Epithelial cell of esophagus (primary cell): ENCODE results near the gene PRPSAP1.

ENCODE experiments used
- DNase-seq: peaks from one replicate; pipeline ENCODE4 v3.0.0; 2010; ENCODE audit warnings: low read depth
- H3K4me3 ChIP-seq: 2 replicates; pipeline ENCODE4 v1.5.1; 2011; ENCODE audit warnings: mild to moderate bottlenecking, low read length, control low read depth
- TF ChIP-seq, protein P1 (sequence below): IDR thresholded peaks from 2 replicates; pipeline ENCODE4 v1.5.1; 2011; ENCODE audit warnings: low read depth, mild to moderate bottlenecking, low read length, control low read depth, inconsistent platforms; ENCODE audit not compliant: insufficient read depth; ENCODE audit errors: missing control alignments

The PRPSAP1 gene

DNA sequence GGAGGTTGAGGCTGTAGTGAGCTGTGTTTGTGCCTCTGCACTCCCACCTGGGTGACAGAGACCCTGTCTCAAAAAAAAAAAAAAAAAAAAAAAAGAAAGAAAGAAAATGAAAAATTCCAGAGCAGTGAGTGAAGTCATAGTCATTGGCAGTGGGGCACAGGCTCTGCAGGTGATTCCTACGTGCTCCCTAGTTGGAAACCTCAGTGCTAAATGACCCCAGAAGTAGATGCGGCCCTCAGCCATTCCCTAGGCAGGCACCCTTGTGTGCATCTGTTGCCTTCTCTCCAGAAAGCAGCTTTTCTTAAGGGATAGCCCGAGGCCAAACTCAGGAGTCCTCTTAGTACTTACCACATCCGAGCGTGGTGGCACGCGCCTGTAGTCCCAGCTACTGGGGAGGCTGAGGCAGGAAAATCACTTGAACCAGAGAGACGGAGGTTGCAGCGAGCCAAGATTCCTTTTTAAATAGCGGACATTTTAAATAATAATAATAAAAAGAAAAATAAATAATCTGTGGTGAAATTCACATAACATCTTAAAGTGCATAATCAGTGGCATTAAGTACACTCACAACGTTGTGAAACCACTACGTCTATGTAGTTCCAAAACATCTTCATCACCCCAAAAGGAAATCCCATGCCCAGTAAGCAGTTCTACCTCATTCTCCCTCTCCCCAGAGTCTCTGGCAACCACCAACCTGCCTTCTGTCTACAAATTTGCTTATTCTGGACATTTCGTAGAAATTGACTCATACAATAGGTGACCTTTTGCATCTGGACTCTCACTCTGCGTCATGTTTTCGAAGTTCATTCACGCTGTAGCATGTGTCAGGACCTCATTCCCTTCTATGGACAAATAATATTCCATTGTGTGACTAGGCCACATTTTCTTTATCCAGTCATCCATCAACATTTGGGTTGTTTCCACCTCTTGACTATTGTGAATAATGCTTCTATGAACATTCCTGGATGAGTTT, 18.2 kb upstream of the PRPSAP1 start:
- no peak overlapping the region for H3K4me3 ChIP-seq
- peak; percentile 96 for DNase-seq
- TF ChIP-seq, protein P1, sequence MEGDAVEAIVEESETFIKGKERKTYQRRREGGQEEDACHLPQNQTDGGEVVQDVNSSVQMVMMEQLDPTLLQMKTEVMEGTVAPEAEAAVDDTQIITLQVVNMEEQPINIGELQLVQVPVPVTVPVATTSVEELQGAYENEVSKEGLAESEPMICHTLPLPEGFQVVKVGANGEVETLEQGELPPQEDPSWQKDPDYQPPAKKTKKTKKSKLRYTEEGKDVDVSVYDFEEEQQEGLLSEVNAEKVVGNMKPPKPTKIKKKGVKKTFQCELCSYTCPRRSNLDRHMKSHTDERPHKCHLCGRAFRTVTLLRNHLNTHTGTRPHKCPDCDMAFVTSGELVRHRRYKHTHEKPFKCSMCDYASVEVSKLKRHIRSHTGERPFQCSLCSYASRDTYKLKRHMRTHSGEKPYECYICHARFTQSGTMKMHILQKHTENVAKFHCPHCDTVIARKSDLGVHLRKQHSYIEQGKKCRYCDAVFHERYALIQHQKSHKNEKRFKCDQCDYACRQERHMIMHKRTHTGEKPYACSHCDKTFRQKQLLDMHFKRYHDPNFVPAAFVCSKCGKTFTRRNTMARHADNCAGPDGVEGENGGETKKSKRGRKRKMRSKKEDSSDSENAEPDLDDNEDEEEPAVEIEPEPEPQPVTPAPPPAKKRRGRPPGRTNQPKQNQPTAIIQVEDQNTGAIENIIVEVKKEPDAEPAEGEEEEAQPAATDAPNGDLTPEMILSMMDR, result no peak

DNA sequence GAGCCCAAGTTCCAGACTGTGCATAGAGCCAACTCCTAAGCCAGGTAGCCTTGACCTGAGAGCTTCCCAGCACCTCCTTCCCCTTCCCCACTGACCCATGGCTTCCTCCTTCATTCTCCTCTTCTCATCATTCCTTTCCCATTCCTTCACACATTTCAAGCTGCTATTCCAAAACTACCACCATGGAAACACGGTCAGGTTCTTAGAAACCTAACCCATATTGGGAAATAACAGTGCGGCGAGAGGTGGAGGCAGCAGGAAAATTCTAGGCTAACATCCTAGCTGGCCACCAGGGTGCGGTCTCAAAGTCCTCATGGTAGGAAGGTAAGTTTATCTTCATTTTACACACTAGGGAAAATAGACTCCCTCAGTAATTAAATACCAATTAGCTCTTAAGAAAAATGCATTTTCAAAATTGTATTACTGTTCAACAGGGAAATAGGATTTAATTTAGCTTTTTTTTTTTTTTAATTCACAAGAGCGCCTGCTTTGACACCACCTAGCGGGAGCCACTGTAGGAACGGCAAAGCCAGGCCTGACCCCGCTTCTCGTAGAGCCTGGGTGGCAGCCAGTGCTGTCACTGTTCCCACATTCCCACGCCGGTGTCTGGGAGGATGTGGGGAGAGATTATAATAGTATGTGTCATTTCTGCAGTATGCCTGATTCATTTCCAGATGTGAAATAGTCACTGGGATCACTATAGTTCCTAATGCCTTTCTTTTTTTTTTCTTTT, 16.7 kb upstream of the PRPSAP1 start:
- no peak overlapping the region for H3K4me3 ChIP-seq
- TF ChIP-seq, protein P1, result peak; percentile 57
- peak; percentile 93 for DNase-seq

DNA sequence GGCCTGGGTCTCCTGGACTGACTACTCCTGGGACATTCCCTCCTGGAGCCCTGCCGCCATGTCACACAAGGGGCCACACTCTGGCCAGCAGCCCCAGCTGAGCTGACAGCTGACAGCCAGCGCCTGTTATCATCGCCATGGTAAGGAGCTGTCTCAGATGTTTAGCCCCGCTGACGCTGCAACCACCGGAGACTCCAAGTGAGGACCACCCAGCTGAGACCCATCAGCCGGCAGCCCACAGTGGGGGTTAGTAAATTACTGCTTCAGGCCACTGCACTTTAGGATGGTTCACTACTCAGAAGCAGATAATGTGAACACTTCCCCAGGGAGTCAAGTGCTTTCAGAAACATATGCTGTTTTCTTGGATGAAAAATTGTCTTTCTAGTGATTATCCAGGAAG, 16.1 kb upstream of the PRPSAP1 start:
- TF ChIP-seq, protein P1, result no peak
- no peak overlapping the region for H3K4me3 ChIP-seq
- no peak for DNase-seq

DNA sequence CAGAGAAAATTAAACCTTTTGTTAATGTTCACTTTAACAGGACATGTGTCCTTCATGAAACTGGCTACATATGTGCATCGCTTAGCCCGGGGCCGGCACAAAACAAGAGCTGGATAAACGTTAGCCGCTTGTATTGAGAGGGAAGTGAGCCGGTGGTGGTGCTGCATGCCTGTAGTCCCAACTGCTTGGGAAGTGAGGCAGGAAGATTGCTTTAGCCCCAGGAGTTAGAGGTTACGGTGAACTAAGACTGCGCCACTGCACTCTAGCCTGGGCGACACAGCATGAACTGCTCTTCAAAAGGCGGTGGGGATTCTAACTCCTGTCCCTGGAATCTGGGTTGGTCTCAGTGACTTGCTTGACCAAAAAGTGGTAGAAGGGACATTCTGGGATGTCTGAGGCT, 15.7 kb upstream of the PRPSAP1 start:
- TF ChIP-seq, protein P1, result no peak
- H3K4me3 ChIP-seq, result no peak overlapping the region
- no peak for DNase-seq

DNA sequence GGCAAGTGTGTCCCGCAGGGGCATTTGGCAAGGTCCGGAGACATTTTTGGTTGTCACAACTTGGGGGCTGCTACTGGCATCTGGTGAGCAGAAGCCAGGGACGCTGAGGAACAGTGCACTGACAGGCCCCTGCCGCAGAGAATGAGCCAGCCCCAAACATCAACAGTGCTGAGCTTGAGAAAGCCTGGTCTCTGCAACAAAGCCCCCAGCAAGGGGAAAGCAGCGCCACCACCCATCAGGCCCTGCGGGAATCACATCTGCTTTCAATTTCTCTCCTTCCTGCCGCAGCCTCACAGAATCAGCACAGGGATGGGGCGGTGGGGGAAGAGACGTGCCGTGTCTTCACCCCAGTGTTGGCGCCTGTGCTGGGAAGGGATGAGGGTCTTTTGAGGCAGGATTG, 14.8 kb upstream of the PRPSAP1 start:
- DNase-seq, result no peak
- TF ChIP-seq, protein P1, result no peak
- no peak overlapping the region for H3K4me3 ChIP-seq

DNA sequence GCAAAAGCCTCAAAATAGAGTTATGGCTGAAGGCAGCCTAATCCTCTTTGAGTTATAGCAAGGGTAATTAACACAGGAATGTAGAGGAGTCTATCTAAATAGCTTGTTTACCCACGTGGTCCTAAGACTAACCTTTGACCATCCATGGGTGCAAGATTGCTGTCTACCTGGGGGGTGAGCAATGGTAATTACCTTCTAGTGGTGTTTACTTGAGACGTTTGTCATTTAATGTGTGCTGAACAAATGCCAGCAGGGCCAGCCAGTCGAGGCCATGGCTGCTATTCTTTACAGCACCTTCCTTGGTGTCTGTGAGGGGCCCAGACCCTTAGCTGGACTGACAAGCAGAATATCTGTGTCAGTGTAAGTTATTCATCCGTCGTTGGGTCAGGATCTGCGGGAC, 13.9 kb upstream of the PRPSAP1 start:
- TF ChIP-seq, protein P1, result no peak
- no peak overlapping the region for H3K4me3 ChIP-seq
- no peak for DNase-seq
